H9 (cell line): ENCODE data around the gene MTARC1. TPM values are rescaled to one million over a fixed set of nuclear protein-coding genes. Genes with fewer than 3 reads are reported as not detected.

Source experiments
- DNase-seq: peaks from one replicate; pipeline ENCODE4 v3.0.0-alpha.2; 2017
- H2AFZ ChIP-seq: one replicate; pipeline ENCODE4 v1.6.1; 2013; ENCODE audit warnings: mild to moderate bottlenecking, low read length, control low read depth, moderate library complexity
- H2AK5ac ChIP-seq: 2 replicates; pipeline ENCODE4 v1.6.1; 2013; ENCODE audit warnings: low read length, control low read depth, mixed read lengths; ENCODE audit not compliant: insufficient read length
- H2BK120ac ChIP-seq: one replicate; pipeline ENCODE4 v1.6.1; 2013; ENCODE audit warnings: low read depth, mild to moderate bottlenecking, low read length, control low read depth, inconsistent platforms; ENCODE audit not compliant: poor library complexity, severe bottlenecking
- H2BK12ac ChIP-seq: 2 replicates; pipeline ENCODE4 v1.6.1; 2013; ENCODE audit warnings: low read length, control low read depth, mixed read lengths, low read depth; ENCODE audit not compliant: insufficient read length
- H2BK15ac ChIP-seq: 2 replicates; pipeline ENCODE4 v1.6.1; 2013; ENCODE audit warnings: low read depth, low read length, control low read depth
- H2BK20ac ChIP-seq: one replicate; pipeline ENCODE4 v1.6.1; 2013; ENCODE audit warnings: low read depth, mild to moderate bottlenecking, low read length, control low read depth, inconsistent platforms; ENCODE audit not compliant: poor library complexity, severe bottlenecking
- H2BK5ac ChIP-seq: 2 replicates; pipeline ENCODE4 v1.6.1; 2013; ENCODE audit warnings: low read length, control low read depth, mixed read lengths; ENCODE audit not compliant: insufficient read length
- H3K14ac ChIP-seq: 2 replicates; pipeline ENCODE4 v1.6.1; 2013; ENCODE audit warnings: low read length, control low read depth; ENCODE audit not compliant: insufficient read depth
- H3K18ac ChIP-seq: 2 replicates; pipeline ENCODE4 v1.6.1; 2013; ENCODE audit warnings: low read depth, mild to moderate bottlenecking, mixed read lengths, low read length, control low read depth; ENCODE audit not compliant: insufficient read length
- H3K23ac ChIP-seq: 2 replicates; pipeline ENCODE4 v1.6.1; 2013; ENCODE audit warnings: low read length, control low read depth, mixed read lengths, low read depth; ENCODE audit not compliant: insufficient read length
- H3K23me2 ChIP-seq: 2 replicates; pipeline ENCODE4 v1.6.1; 2013; ENCODE audit warnings: low read depth, mild to moderate bottlenecking, mixed read lengths, low read length, control low read depth; ENCODE audit not compliant: insufficient read length, poor library complexity, severe bottlenecking
- H3K27ac ChIP-seq: 2 replicates; pipeline ENCODE4 v1.5.1; 2013; ENCODE audit warnings: low read length, control low read depth, mixed read lengths, low read depth; ENCODE audit not compliant: insufficient read length
- H3K27me3 ChIP-seq: 2 replicates; pipeline ENCODE4 v1.6.1; 2013; ENCODE audit warnings: low read length, control low read depth, inconsistent platforms; ENCODE audit not compliant: insufficient read depth
- H3K4ac ChIP-seq: 2 replicates; pipeline ENCODE4 v1.6.1; 2013; ENCODE audit warnings: low read depth, mild to moderate bottlenecking, control low read depth, inconsistent platforms, low read length, moderate library complexity
- H3K4me1 ChIP-seq: 2 replicates; pipeline ENCODE4 v1.6.1; 2013; ENCODE audit warnings: low read length, control low read depth, inconsistent platforms; ENCODE audit not compliant: insufficient read depth
- H3K4me2 ChIP-seq: 2 replicates; pipeline ENCODE4 v1.6.1; 2013; ENCODE audit warnings: low read length, control low read depth, mixed read lengths; ENCODE audit not compliant: insufficient read length, insufficient read depth
- H3K56ac ChIP-seq: 2 replicates; pipeline ENCODE4 v1.6.1; 2013; ENCODE audit warnings: low read depth, mild to moderate bottlenecking, mixed read lengths, low read length, control low read depth; ENCODE audit not compliant: insufficient read length
- H3K79me1 ChIP-seq: 2 replicates; pipeline ENCODE4 v1.6.1; 2013; ENCODE audit warnings: low read depth, mild to moderate bottlenecking, moderate library complexity, low read length, control low read depth, inconsistent platforms; ENCODE audit not compliant: insufficient read depth, poor library complexity, severe bottlenecking
- H3K79me2 ChIP-seq: 2 replicates; pipeline ENCODE4 v1.6.1; 2013; ENCODE audit warnings: low read length, control low read depth, inconsistent platforms; ENCODE audit not compliant: insufficient read depth
- H3K9ac ChIP-seq: 2 replicates; pipeline ENCODE4 v1.6.1; 2013; ENCODE audit warnings: low read length, control low read depth, mixed read lengths; ENCODE audit not compliant: insufficient read length; ENCODE audit errors: extremely low read depth
- H3K9me3 ChIP-seq: one replicate; pipeline ENCODE4 v1.6.1; 2013; ENCODE audit warnings: low read depth, low read length, inconsistent platforms; ENCODE audit not compliant: control insufficient read depth
- H3T11ph ChIP-seq: one replicate; pipeline ENCODE4 v1.6.1; 2013; ENCODE audit warnings: mild to moderate bottlenecking, low read length, control low read depth, inconsistent platforms
- H4K20me1 ChIP-seq: one replicate; pipeline ENCODE4 v1.6.1; 2013; ENCODE audit not compliant: control insufficient read depth, insufficient read length, insufficient read depth
- H4K5ac ChIP-seq: 2 replicates; pipeline ENCODE4 v1.6.1; 2013; ENCODE audit warnings: low read depth, mild to moderate bottlenecking, mixed read lengths, low read length, control low read depth; ENCODE audit not compliant: insufficient read length
- H4K8ac ChIP-seq: replicated peaks from 2 replicates; pipeline ENCODE4 v1.6.1; 2013; ENCODE audit warnings: low read length, control low read depth, mixed read lengths, low read depth; ENCODE audit not compliant: insufficient read length
- H4K91ac ChIP-seq: 2 replicates; pipeline ENCODE4 v1.6.1; 2013; ENCODE audit warnings: low read depth, mild to moderate bottlenecking, moderate library complexity, mixed read lengths, low read length, control low read depth; ENCODE audit not compliant: insufficient read length
- H3K27ac Mint-ChIP-seq, 3 experiments: 2 replicates in 2 of 3; 3 replicates in 1 of 3; pipeline ENCODE4 v1.8.0; 2020 to 2021; ENCODE audit warnings: mixed read lengths in 3 of 3, mild to moderate bottlenecking in 1 of 3, moderate library complexity in 1 of 3
- H3K27me3 Mint-ChIP-seq: 2 replicates; pipeline ENCODE4 v1.8.0; 2021; ENCODE audit warnings: low read depth, mild to moderate bottlenecking, moderate library complexity, mixed read lengths
- H3K36me3 Mint-ChIP-seq, 3 experiments: 2 replicates in 2 of 3; 3 replicates in 1 of 3; pipeline ENCODE4 v1.8.0; 2020 to 2021; ENCODE audit warnings: low read depth in 3 of 3, mixed read lengths in 3 of 3; ENCODE audit not compliant: insufficient read depth in 1 of 3
- H3K4me1 Mint-ChIP-seq, 2 experiments: 2 replicates each; pipeline ENCODE4 v1.8.0; 2020; ENCODE audit warnings: mixed read lengths in 2 of 2
- H3K4me3 Mint-ChIP-seq, 2 experiments: 2 replicates in 1 of 2; 3 replicates in 1 of 2; pipeline ENCODE4 v1.8.0; 2020 to 2021; ENCODE audit warnings: mild to moderate bottlenecking in 2 of 2, mixed read lengths in 2 of 2, moderate library complexity in 1 of 2
- H3K9me3 Mint-ChIP-seq, 2 experiments: 2 replicates in 1 of 2; 3 replicates in 1 of 2; pipeline ENCODE4 v1.8.0; 2020; ENCODE audit warnings: mild to moderate bottlenecking in 2 of 2, mixed read lengths in 2 of 2, moderate library complexity in 1 of 2
- CTCF ChIP-seq: fragments of 200-600 bp; sonication (generic); conservative IDR thresholded peaks from 3 replicates; pipeline ENCODE4 v1.8.0; 2021; ENCODE audit warnings: antibody characterized with exemption, mild to moderate bottlenecking
- WGBS: extraction: QIAGEN DNeasy Blood & Tissue Kit; methylation state at CpG from one replicate; pipeline ENCODE4 v1.1.7; 2013; ENCODE audit warnings: missing lambda C conversion rate, low lambda C conversion rate, mixed read lengths; ENCODE audit not compliant: insufficient read length; ENCODE audit errors: extremely low coverage; 5-methylcytosine and 5-hydroxymethylcytosine counted together
- long read RNA-seq: library from polyadenylated mRNA; unstranded; transcript quantifications from one replicate; pipeline ENCODE4 v2.0.0, GENCODE V29; 2020
- total RNA-seq: library from RNA; stranded (reverse); gene quantifications from 2 replicates; pipeline ENCODE4 v1.2.1, GENCODE V29; 2021

Gene MTARC1
- total RNA-seq = 33.7 and 41.2 TPM in 2 replicates
- long read RNA-seq, full-length matches to known transcripts = 165 of 191 reads
- long read RNA-seq, partial matches to known transcripts = 11 of 191 reads
- long read RNA-seq, other reads (novel, unspliced or antisense) = 15 of 191 reads

GRCh38 chr1:220786337-220787068, at the start of gene MTARC1:
TSS of gene MTARC1 (plus strand) at chr1:220786913. CDS start at chr1:220786945, 32 bp downstream.
- no peak within 1 kb of the TSS for H3K27ac ChIP-seq
- H3K27me3 Mint-ChIP-seq = peaks cover 2% of the 10 kb centered on the region; the same call in 1 of the 2 replicates

More at GRCh38 chr1:220786337-220787068, at the start of gene MTARC1:
- H2BK120ac ChIP-seq = no peak within 1 kb of the TSS
- TF ChIP-seq CTCF = peak; percentile 12; the same call in 1 of the 3 replicates
- H3K14ac ChIP-seq = peak within 1 kb of the TSS; percentile 90
- H4K91ac ChIP-seq = no peak within 1 kb of the TSS
- WGBS = no CpG with 5 or more reads among the region's 56 CpGs
- peak within 1 kb of the TSS; percentile 66 for H3K9ac ChIP-seq
- no peaks in the 10 kb centered on the region for H3K27me3 ChIP-seq
- no peak within 1 kb of the TSS for H2BK5ac ChIP-seq
- no peaks in the 10 kb centered on the region; a peak in 1 of 5 replicates for H3K9me3 Mint-ChIP-seq
- peaks cover 4% of the 10 kb centered on the region; the same call in 1 of the 2 replicates for H3K4me1 ChIP-seq
- H3K56ac ChIP-seq = no peak within 1 kb of the TSS
- H3K79me1 ChIP-seq = peaks cover 2% of the 10 kb centered on the region
- H3K4ac ChIP-seq = no peak within 1 kb of the TSS; the same call in 1 of the 2 replicates
- H3K23ac ChIP-seq = no peak within 1 kb of the TSS
- H2BK12ac ChIP-seq = no peak within 1 kb of the TSS
- H3K27ac Mint-ChIP-seq = peak within 1 kb of the TSS in 2 of 3 experiments; percentile 95 to 96; a peak in 3 of 7 replicates
- no peak within 1 kb of the TSS for H4K5ac ChIP-seq
- peak within 1 kb of the TSS; percentile 71 for H3K4me2 ChIP-seq
- H4K20me1 ChIP-seq = no peaks in the 10 kb centered on the region
- peak within 1 kb of the TSS; percentile 87 for H3K18ac ChIP-seq
- peaks cover 22 to 26% of the 10 kb centered on the region in 2 experiments for H3K4me1 Mint-ChIP-seq
- H3K79me2 ChIP-seq = no peaks in the 10 kb centered on the region
- peaks cover 5 to 13% (median 11%) of the 10 kb centered on the region in 3 experiments for H3K36me3 Mint-ChIP-seq
- no peak within 1 kb of the TSS for H2AFZ ChIP-seq
- H2BK20ac ChIP-seq = no peak within 1 kb of the TSS
- no peak within 1 kb of the TSS for H2AK5ac ChIP-seq
- peaks cover 8% of the 10 kb centered on the region for H3K23me2 ChIP-seq
- H2BK15ac ChIP-seq = no peak within 1 kb of the TSS; the same call in 1 of the 2 replicates
- DNase-seq = peak; percentile 90
- no peak within 1 kb of the TSS for H4K8ac ChIP-seq
- no peak within 1 kb of the TSS for H3T11ph ChIP-seq
- H3K4me3 Mint-ChIP-seq = peak within 1 kb of the TSS; percentile 83 to 87
- H3K9me3 ChIP-seq = no peaks in the 10 kb centered on the region
